Breast epithelium (tissue), 3 donors: Measurements from ENCODE around the gene ADARB1.

Experiments
- POLR2A ChIP-seq: fragments of 450-650 bp; IDR thresholded peaks from one replicate; pipeline ENCODE4 v1.6.1; 2016; ENCODE audit warnings: antibody characterized with exemption, mild to moderate bottlenecking, moderate library complexity
- POLR2AphosphoS5 ChIP-seq, 3 donors: sonication (generic); formaldehyde crosslinking; IDR thresholded peaks; one replicate each; pipeline ENCODE4 v1.6.1; 2017; ENCODE audit warnings: antibody characterized with exemption in 3 of 3
- TF ChIP-seq, protein P1 (sequence below), 3 donors: fragments of 450-650 bp; IDR thresholded peaks; one replicate each; pipeline ENCODE4 v1.5.1; 2016 to 2017; ENCODE audit warnings: antibody characterized with exemption in 3 of 3, mild to moderate bottlenecking in 3 of 3, moderate library complexity in 3 of 3

DNA sequence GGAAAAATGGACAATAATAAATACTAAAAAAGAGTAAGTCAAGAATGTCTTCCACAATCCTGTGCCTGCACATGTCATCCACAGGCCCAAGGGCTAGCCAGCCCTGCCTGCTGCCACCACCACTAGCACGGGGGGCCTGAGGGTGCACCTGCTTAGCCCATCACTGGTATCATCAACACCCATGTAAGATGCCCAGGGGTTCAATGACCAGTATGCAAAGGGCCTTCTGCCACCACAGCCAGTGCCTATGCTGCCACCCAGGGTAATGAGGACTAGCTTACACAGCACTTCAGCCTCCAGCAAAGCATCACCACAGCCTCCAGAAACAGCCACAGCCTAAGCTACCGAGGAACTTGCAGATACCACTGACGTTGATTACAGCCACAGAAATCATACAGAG lies 167.0 kb downstream of the ADARB1 start:
- TF ChIP-seq, protein P1, sequence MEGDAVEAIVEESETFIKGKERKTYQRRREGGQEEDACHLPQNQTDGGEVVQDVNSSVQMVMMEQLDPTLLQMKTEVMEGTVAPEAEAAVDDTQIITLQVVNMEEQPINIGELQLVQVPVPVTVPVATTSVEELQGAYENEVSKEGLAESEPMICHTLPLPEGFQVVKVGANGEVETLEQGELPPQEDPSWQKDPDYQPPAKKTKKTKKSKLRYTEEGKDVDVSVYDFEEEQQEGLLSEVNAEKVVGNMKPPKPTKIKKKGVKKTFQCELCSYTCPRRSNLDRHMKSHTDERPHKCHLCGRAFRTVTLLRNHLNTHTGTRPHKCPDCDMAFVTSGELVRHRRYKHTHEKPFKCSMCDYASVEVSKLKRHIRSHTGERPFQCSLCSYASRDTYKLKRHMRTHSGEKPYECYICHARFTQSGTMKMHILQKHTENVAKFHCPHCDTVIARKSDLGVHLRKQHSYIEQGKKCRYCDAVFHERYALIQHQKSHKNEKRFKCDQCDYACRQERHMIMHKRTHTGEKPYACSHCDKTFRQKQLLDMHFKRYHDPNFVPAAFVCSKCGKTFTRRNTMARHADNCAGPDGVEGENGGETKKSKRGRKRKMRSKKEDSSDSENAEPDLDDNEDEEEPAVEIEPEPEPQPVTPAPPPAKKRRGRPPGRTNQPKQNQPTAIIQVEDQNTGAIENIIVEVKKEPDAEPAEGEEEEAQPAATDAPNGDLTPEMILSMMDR (IDR thresholded peaks at IDR 0.05) = no peak
- TF ChIP-seq POLR2A (no peak), POLR2AphosphoS5 (IDR thresholded peaks at IDR 0.05) (no peak)
